Calu3 (cell line): ENCODE data around the gene ELOB. TPM values are rescaled to one million over a fixed set of nuclear protein-coding genes. Genes with fewer than 3 reads are reported as not detected.

ENCODE experiments used
- BruUV-seq: library from RNA; stranded (reverse); fragments of 400-500 nt; replicated peaks from 2 replicates; lab custom pipeline; 2021; lab: Mats Ljungman, UMichigan
- CTCF ChIA-PET: fragments of 300-600 bp; sonication (Branson Sonifier 250); formaldehyde crosslinking; loops from one replicate; lab custom pipeline; 2022; ENCODE audit warnings: antibody characterized with exemption; lab: Charles Lee
- DNase-seq: peaks from one replicate; pipeline ENCODE4 v3.0.0; 2022
- H3K27ac Mint-ChIP-seq: one replicate; pipeline ENCODE4 v1.8.0; 2022; ENCODE audit warnings: mixed read lengths; ENCODE audit not compliant: unreplicated experiment
- H3K27me3 Mint-ChIP-seq: one replicate; pipeline ENCODE4 v1.8.0; 2022; ENCODE audit warnings: mixed read lengths; ENCODE audit not compliant: unreplicated experiment
- H3K36me3 Mint-ChIP-seq: one replicate; pipeline ENCODE4 v1.8.0; 2022; ENCODE audit warnings: mild to moderate bottlenecking, moderate library complexity, mixed read lengths; ENCODE audit not compliant: insufficient read depth, unreplicated experiment
- H3K4me1 Mint-ChIP-seq: one replicate; pipeline ENCODE4 v1.8.0; 2022; ENCODE audit warnings: mild to moderate bottlenecking, low read depth, mixed read lengths; ENCODE audit not compliant: unreplicated experiment
- H3K4me3 Mint-ChIP-seq: one replicate; pipeline ENCODE4 v1.8.0; 2022; ENCODE audit warnings: mild to moderate bottlenecking, low read depth, moderate library complexity, mixed read lengths; ENCODE audit not compliant: unreplicated experiment
- H3K9me3 Mint-ChIP-seq: one replicate; pipeline ENCODE4 v1.8.0; 2022; ENCODE audit warnings: low read depth, mixed read lengths; ENCODE audit not compliant: unreplicated experiment
- CTCF ChIP-seq: fragments of 200-600 bp; IDR thresholded peaks from one replicate; pipeline ENCODE4 v1.8.0; 2022; ENCODE audit warnings: antibody characterized with exemption; ENCODE audit not compliant: unreplicated experiment
- intact Hi-C: fragments of 100-400 bp; cut with micrococcal nuclease; formaldehyde crosslinking; loops from one replicate; pipeline ENCODE4 v1.10.0; 2022; ENCODE audit not compliant: unreplicated experiment
- total RNA-seq: library from RNA; stranded (reverse); gene quantifications from 2 replicates; pipeline ENCODE4 v1.2.3, GENCODE V29; 2022

ELOB gene
- total RNA-seq, 1 experiment from 2014 or later = 269 TPM

- Mint-ChIP-seq H3K27ac (no peak overlapping the region), H3K9me3 (no peaks in the 10 kb centered on the region), H3K4me3 (no peak overlapping the region), H3K4me1 (no peaks in the 10 kb centered on the region), H3K27me3 (peaks cover 35% of the 10 kb centered on the region), H3K36me3 (no peaks in the 10 kb centered on the region)
- no peak for DNase-seq
- no TSS peak for BruUV-seq
- TF ChIP-seq CTCF = no peak
- CTCF ChIA-PET = interaction anchor here (1.0 kb wide), 1 partner anchor 11 kb away, joined by 10 read pairs; no protein-coding TSS in a partner anchor
- intact Hi-C loops = no loop called here
These were observed 37.3 kb downstream of the ELOB start for GRCh38 chr16:2739625-2740430.

- H3K36me3 Mint-ChIP-seq = no peaks in the 10 kb centered on the region
- BruUV-seq = no TSS peak
- no peak overlapping the region for H3K27ac Mint-ChIP-seq
- intact Hi-C loops = no loop called here
- H3K4me3 Mint-ChIP-seq = no peak overlapping the region
- H3K4me1 Mint-ChIP-seq = no peaks in the 10 kb centered on the region
- CTCF ChIA-PET = no interaction called here
- H3K9me3 Mint-ChIP-seq = no peaks in the 10 kb centered on the region
- H3K27me3 Mint-ChIP-seq = peaks cover 23% of the 10 kb centered on the region
- DNase-seq = no peak
- TF ChIP-seq CTCF = no peak
These were observed 38.5 kb downstream of the ELOB start for GRCh38 chr16:2738615-2739014.

GRCh38 chr16:2737895-2738418 lies 39.1 kb downstream of the ELOB start:
- no peaks in the 10 kb centered on the region for H3K4me1 Mint-ChIP-seq
- H3K27ac Mint-ChIP-seq = no peak overlapping the region
- BruUV-seq = no TSS peak
- CTCF ChIA-PET = no interaction called here
- H3K27me3 Mint-ChIP-seq = peaks cover 17% of the 10 kb centered on the region
- no peaks in the 10 kb centered on the region for H3K9me3 Mint-ChIP-seq
- TF ChIP-seq CTCF = no peak
- H3K36me3 Mint-ChIP-seq = no peaks in the 10 kb centered on the region
- intact Hi-C loops = no loop called here
- no peak for DNase-seq
- no peak overlapping the region for H3K4me3 Mint-ChIP-seq

- H3K27ac Mint-ChIP-seq = no peak overlapping the region
- no peak overlapping the region for H3K4me3 Mint-ChIP-seq
- no peak for DNase-seq
- peaks cover 17% of the 10 kb centered on the region for H3K27me3 Mint-ChIP-seq
- no peaks in the 10 kb centered on the region for H3K36me3 Mint-ChIP-seq
- no peaks in the 10 kb centered on the region for H3K9me3 Mint-ChIP-seq
- TF ChIP-seq CTCF = no peak
- no TSS peak for BruUV-seq
- CTCF ChIA-PET = no interaction called here
- no peaks in the 10 kb centered on the region for H3K4me1 Mint-ChIP-seq
- intact Hi-C loops = no loop called here
These were observed 39.9 kb downstream of the ELOB start for GRCh38 chr16:2737238-2737605.
